HFF-Myc (cell line): ENCODE data around the gene DRAM2.

Experiments used
- DNase-seq: peaks from one replicate; pipeline ENCODE4 v3.0.0-alpha.2; 2011; ENCODE audit warnings: low read depth; ENCODE audit errors: extremely low read depth
- H3K4me3 ChIP-seq: replicated peaks from 2 replicates; pipeline ENCODE4 v1.5.1; 2011; ENCODE audit warnings: low read depth, mild to moderate bottlenecking, control low read depth, low read length
- TF ChIP-seq, protein P1 (sequence below): IDR thresholded peaks from 2 replicates; pipeline ENCODE4 v1.5.1; 2012; ENCODE audit warnings: mild to moderate bottlenecking, low read depth, low read length, control low read depth; ENCODE audit errors: missing control alignments

The DRAM2 gene

DNA sequence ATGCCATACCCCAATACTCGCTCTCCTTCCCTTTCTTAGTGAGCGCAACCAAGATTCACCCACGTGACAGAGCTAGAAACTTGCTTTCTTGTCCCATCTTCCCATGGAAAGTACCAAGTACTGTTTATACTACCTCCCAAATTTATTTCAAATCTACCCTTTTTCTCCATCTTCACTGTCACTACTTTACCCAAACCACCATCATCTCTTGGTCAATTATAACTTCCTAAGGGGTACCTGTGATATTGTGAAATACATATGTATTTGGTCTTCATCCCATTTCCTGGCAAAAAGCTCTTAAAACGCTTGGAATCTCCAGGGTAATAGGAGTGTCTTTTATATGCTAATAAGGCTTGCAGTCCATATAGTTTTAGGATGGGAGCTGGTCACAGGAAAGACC, 8.2 kb downstream of the DRAM2 start:
- TF ChIP-seq, protein P1, sequence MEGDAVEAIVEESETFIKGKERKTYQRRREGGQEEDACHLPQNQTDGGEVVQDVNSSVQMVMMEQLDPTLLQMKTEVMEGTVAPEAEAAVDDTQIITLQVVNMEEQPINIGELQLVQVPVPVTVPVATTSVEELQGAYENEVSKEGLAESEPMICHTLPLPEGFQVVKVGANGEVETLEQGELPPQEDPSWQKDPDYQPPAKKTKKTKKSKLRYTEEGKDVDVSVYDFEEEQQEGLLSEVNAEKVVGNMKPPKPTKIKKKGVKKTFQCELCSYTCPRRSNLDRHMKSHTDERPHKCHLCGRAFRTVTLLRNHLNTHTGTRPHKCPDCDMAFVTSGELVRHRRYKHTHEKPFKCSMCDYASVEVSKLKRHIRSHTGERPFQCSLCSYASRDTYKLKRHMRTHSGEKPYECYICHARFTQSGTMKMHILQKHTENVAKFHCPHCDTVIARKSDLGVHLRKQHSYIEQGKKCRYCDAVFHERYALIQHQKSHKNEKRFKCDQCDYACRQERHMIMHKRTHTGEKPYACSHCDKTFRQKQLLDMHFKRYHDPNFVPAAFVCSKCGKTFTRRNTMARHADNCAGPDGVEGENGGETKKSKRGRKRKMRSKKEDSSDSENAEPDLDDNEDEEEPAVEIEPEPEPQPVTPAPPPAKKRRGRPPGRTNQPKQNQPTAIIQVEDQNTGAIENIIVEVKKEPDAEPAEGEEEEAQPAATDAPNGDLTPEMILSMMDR = no peak
- no peak overlapping the region for H3K4me3 ChIP-seq
- no peak for DNase-seq

DNA sequence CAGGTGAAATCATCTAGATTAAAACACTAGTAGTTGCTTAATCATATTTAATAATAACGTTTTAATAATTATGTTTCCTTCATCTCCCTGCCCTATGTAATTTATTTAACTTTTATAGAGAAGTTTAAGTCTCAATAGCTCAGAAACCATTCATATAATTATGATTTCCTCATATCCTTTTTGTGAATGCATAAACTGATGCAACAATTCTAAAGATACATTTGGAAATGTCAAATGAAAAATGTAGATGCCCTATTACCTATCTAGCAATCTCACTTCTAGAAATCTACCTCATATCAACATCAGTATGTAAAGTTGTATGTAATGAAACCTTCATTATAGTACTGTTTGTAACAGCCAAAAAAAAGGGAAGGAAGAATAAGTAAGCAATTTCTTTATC, 10.5 kb downstream of the DRAM2 start:
- TF ChIP-seq, protein P1 = no peak
- no peak overlapping the region for H3K4me3 ChIP-seq
- DNase-seq = no peak

DNA sequence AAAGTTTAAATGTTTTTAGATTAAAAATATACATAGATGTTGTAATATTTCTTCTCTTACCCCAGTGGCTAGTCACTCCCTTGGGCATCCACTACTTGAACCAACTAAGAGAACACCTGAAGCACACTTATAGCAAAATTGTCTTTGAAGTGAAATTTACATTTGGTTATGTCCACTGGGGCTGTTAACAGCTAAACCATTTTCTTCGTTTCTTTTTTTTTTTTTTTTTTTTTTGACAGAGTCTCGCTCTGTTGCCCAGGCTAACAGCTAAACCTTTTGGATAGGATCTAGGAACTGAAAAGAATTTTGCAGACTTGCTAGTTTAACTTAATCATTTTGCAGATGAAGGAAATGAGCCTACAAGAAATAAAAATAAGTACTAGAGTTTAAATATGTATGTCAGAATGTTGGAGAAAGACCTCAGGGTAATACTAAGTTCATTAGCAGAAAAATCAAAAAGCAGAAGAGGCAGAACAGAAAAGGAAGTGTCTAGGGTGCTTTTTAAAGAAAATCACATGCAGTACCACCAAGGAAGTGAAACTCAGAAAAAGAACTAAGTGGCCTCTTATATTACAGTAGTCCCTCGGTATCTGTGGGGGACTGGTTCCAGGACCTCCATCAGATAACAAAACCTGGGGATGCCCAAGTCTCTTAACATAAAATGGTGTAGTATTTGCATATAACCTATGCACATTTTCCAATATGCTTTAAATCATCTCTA, 11.8 kb downstream of the DRAM2 start:
- no peak overlapping the region for H3K4me3 ChIP-seq
- TF ChIP-seq, protein P1 = no peak

DNA sequence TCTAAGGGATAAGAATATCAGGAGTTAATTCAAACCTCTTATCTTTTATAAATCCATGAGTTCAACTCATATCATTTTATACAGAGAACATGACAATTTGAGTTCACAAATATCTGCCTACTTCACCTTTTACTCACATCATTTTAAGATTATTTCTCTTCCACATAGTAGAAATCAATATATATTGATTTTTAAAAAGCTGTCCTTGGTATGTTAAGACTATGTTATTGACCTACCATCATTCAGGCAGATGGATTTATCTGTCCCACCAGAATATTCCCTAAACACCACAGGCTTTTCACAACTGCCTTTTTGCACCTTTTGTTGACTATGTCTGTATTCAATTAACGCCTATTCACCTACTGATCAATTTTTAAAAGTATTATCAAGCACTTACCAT, 13.5 kb downstream of the DRAM2 start:
- no peak for DNase-seq
- H3K4me3 ChIP-seq = no peak overlapping the region
- TF ChIP-seq, protein P1 = no peak

More for the DNA sequence above, 11.8 kb downstream of the DRAM2 start:
- DNase-seq = no peak

DNA sequence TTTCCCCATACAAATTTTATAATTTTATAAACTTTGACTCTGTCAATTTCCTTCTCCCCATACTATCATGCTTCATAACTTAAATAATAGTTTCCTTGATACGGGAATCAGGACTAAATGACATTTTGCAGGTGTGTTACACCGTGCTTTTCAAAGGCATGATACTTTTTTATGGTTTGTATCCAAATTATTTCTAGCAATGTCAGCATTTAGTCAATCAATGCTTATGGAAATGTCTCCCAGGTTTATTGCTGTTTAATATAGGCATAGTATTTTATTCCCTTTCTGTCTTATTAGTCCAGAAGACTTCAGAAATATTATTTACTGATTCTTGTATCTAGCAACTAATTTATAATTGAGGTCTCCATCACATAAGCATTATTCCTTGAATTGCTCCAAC, 23.4 kb downstream of the DRAM2 start:
- DNase-seq = no peak
- TF ChIP-seq, protein P1 = no peak
- no peak overlapping the region for H3K4me3 ChIP-seq

DNA sequence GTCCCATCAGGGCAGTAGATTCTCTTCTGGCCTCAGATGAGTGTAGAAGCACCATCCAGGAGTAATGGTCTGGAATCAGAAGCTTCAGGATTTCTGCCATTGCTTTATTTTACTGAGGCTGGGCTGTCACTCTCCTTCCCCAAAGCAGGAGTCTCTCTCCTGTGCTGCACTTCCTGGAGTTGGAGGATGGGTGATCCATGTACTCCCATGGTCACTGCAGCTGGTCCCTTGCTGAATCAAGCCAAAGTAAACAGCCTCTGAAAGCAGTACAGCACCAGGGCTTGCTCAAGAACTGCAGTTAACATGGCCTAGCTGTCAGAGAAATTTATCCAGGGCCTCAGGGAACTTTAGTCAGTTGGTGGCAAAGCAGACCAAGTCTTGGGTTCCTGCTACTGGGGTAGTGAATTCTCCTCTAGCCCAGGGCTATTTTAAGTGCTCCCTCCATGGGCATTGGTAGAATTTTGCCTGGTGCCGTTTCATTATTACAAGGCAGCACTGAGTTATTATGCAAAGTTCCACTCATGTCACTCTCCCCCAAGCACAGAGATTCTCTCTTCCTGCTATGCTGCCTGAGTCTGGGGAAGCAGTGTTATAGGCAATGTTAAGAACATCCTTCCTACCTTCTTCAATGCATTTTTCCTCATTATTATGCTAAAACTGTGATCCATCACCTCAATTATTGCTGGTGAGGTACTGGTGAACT, 29.5 kb downstream of the DRAM2 start:
- H3K4me3 ChIP-seq = no peak overlapping the region
- DNase-seq = no peak
- TF ChIP-seq, protein P1 = no peak
